Loucy (cell line): Measurements from ENCODE around the gene CTIF.

ENCODE experiments used
- H2AFZ ChIP-seq: fragments of 200-600 bp; sonication (generic); 2 replicates; pipeline ENCODE4 v1.6.0; 2016; ENCODE audit warnings: antibody characterized with exemption, mild to moderate bottlenecking, low read length, moderate library complexity
- H3F3A ChIP-seq: fragments of 200-600 bp; 2 replicates; pipeline ENCODE4 v1.6.0; 2016; ENCODE audit warnings: antibody characterized with exemption, low read depth, mild to moderate bottlenecking
- H3K27me3 ChIP-seq: fragments of 200-600 bp; sonication (generic); 2 replicates; pipeline ENCODE4 v1.6.1; 2014; ENCODE audit warnings: low read length, mild to moderate bottlenecking; ENCODE audit not compliant: insufficient read depth, poor library complexity, severe bottlenecking
- H3K36me3 ChIP-seq: fragments of 200-600 bp; sonication (generic); 2 replicates; pipeline ENCODE4 v1.6.1; 2016; ENCODE audit warnings: low read length; ENCODE audit not compliant: insufficient read depth
- H3K4me1 ChIP-seq: fragments of 200-600 bp; sonication (generic); 2 replicates; pipeline ENCODE4 v1.5.1; 2014; ENCODE audit warnings: low read length, mild to moderate bottlenecking; ENCODE audit not compliant: insufficient read depth, poor library complexity, severe bottlenecking
- H3K4me2 ChIP-seq: fragments of 200-600 bp; sonication (generic); 2 replicates; pipeline ENCODE4 v1.6.0; 2014; ENCODE audit warnings: antibody characterized with exemption, low read length, low read depth, mild to moderate bottlenecking; ENCODE audit not compliant: poor library complexity, severe bottlenecking
- H3K4me3 ChIP-seq: fragments of 200-600 bp; sonication (generic); 2 replicates; pipeline ENCODE4 v1.5.1; 2014; ENCODE audit warnings: low read length, mild to moderate bottlenecking, mixed read lengths; ENCODE audit not compliant: poor library complexity, severe bottlenecking
- H3K79me2 ChIP-seq: fragments of 200-600 bp; sonication (generic); 2 replicates; pipeline ENCODE4 v1.6.1; 2014; ENCODE audit warnings: low read length; ENCODE audit not compliant: insufficient read depth
- H3K9ac ChIP-seq: fragments of 200-600 bp; sonication (generic); 2 replicates; pipeline ENCODE4 v1.6.0; 2014; ENCODE audit warnings: mild to moderate bottlenecking, low read depth, low read length, moderate library complexity; ENCODE audit not compliant: poor library complexity, severe bottlenecking
- H3K9me2 ChIP-seq: fragments of 200-600 bp; sonication (generic); replicated peaks from 2 replicates; pipeline ENCODE4 v1.6.1; 2016; ENCODE audit warnings: low read depth, low read length, mixed read lengths
- H3K9me3 ChIP-seq: fragments of 200-600 bp; sonication (generic); 2 replicates; pipeline ENCODE4 v1.6.1; 2014; ENCODE audit warnings: mild to moderate bottlenecking, antibody characterized with exemption, low read length, low read depth; ENCODE audit not compliant: insufficient read depth
- H4K20me1 ChIP-seq: fragments of 200-600 bp; sonication (generic); 2 replicates; pipeline ENCODE4 v1.6.0; 2014; ENCODE audit warnings: antibody characterized with exemption, low read length, mild to moderate bottlenecking; ENCODE audit not compliant: insufficient read depth, poor library complexity, severe bottlenecking
- CTCF ChIP-seq: fragments of 200-600 bp; sonication (generic); conservative IDR thresholded peaks from 2 replicates; pipeline ENCODE4 v1.5.1; 2014; ENCODE audit warnings: mild to moderate bottlenecking, antibody characterized with exemption, low read length
- EZH2phosphoT487 ChIP-seq: fragments of 200-600 bp; IDR thresholded peaks from 2 replicates; pipeline ENCODE4 v1.6.1; 2018; ENCODE audit warnings: antibody characterized with exemption, mild to moderate bottlenecking, moderate library complexity, borderline replicate concordance

Gene CTIF

GRCh38 chr18:48781988-48782363, 243.1 kb downstream of the CTIF start:
- Histone ChIP-seq H3K9me2 (no peaks in the 10 kb centered on the region), H4K20me1 (no peaks in the 10 kb centered on the region), H3K4me3 (no peak overlapping the region), H3K4me2 (no peak overlapping the region), H3K27me3 (no peaks in the 10 kb centered on the region), H3K79me2 (no peaks in the 10 kb centered on the region), H3K9me3 (no peaks in the 10 kb centered on the region), H3K9ac (no peak overlapping the region), H2AFZ (no peak overlapping the region), H3K36me3 (peaks cover 10% of the 10 kb centered on the region; the same call in 1 of the 2 replicates), H3K4me1 (peaks cover 8% of the 10 kb centered on the region), H3F3A (no peaks in the 10 kb centered on the region)
- TF ChIP-seq EZH2phosphoT487 (no peak), CTCF (no peak)

GRCh38 chr18:48782381-48782861, 243.6 kb downstream of the CTIF start:
- Histone ChIP-seq H3F3A (no peaks in the 10 kb centered on the region), H3K9ac (no peak overlapping the region), H3K4me1 (peaks cover 6% of the 10 kb centered on the region), H3K27me3 (no peaks in the 10 kb centered on the region), H3K9me3 (no peaks in the 10 kb centered on the region), H3K4me2 (no peak overlapping the region), H3K4me3 (no peak overlapping the region), H3K79me2 (no peaks in the 10 kb centered on the region), H3K9me2 (no peaks in the 10 kb centered on the region), H3K36me3 (peaks cover 10% of the 10 kb centered on the region; the same call in 1 of the 2 replicates), H2AFZ (no peak overlapping the region), H4K20me1 (no peaks in the 10 kb centered on the region)
- TF ChIP-seq CTCF (no peak), EZH2phosphoT487 (no peak)

GRCh38 chr18:48783616-48784520, 245.0 kb downstream of the CTIF start:
- Histone ChIP-seq H3F3A (no peaks in the 10 kb centered on the region), H3K4me1 (peaks cover 4% of the 10 kb centered on the region), H2AFZ (no peak overlapping the region), H3K9me3 (no peaks in the 10 kb centered on the region), H3K36me3 (peaks cover 14% of the 10 kb centered on the region; the same call in 1 of the 2 replicates), H3K79me2 (no peaks in the 10 kb centered on the region), H3K4me3 (no peak overlapping the region), H4K20me1 (no peaks in the 10 kb centered on the region), H3K27me3 (no peaks in the 10 kb centered on the region), H3K9me2 (no peaks in the 10 kb centered on the region), H3K9ac (no peak overlapping the region), H3K4me2 (no peak overlapping the region)
- no peak for TF ChIP-seq CTCF
- no peak for TF ChIP-seq EZH2phosphoT487
